Suppressor macrophage treated with lipopolysaccharide for 1 hour (primary cell): ENCODE data around the gene CXADR.

Experiments used
- DNase-seq, 3 donors: peaks; one replicate each; pipeline ENCODE4 v3.0.0-alpha.2; 2020 to 2022

The CXADR gene

DNA sequence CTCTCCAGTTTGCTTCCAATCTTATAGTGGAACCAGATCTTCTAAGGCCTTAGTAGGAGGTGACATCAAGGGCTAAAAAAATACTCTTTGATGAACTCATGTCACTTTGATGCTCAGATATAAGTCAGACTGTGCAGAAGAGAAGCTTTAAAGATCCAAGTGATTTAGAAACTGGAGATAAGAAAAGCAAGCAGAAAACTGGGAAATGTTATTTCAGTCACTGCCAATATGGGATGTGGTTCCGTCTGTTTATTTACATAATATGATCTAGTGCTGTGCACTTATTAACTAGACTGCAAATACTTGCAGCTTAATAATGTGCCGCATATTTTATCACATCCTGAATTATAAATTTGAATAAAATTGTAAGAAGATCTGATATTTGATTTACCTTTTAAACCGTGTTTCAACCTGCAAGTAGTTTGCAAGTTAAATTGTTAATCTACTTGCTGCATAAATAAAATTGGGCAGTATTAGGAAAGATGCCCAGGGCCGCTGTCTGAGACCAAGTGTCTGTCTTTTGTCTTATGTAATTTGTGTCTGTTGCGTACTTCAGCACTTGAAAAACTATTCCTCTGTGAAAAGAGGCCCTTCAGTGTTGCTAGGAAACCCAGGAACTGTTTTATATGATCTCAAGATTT, 29.6 kb downstream of the CXADR start:
- no peak for DNase-seq

DNA sequence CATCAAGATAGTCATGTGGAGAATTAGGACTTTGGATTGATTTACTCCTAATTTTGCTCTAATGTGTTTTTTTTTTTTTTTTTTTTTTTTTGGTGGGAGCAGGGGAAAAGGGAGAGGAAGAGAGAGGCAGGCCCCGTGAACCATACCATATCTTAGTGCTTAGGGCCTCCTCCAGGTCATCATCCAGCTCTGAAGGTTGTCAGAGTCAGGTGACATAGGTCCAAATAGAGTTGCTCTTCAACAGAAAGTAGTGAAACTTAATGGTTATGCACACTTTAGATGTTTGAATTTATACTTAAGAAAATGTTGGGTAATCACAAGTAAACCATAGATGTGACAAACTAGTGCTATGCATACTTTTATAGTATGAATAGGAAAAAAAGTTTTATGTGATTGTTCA, 32.2 kb downstream of the CXADR start:
- no peak for DNase-seq

DNA sequence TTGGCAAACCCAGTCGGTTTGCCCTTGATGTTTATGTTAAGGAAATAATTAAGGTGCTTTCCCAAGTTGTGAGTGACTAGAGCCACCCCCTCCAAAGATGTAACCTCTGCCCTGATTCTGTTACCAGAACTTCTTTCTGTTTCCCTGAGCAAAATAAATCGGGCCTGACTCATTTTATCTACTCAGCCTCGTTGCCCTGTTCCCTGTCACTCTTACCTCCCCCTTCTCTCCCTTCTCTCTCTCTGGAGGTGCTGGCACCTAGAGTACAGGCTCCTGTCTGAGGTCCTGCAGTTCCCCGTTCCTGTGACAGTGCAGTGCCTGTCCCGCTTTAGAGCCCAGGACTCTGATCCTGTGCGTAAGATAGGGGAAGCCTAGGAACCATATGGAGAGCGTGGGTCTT, 35.4 kb downstream of the CXADR start:
- peak in 1 of 3 donors; percentile 29 for DNase-seq

DNA sequence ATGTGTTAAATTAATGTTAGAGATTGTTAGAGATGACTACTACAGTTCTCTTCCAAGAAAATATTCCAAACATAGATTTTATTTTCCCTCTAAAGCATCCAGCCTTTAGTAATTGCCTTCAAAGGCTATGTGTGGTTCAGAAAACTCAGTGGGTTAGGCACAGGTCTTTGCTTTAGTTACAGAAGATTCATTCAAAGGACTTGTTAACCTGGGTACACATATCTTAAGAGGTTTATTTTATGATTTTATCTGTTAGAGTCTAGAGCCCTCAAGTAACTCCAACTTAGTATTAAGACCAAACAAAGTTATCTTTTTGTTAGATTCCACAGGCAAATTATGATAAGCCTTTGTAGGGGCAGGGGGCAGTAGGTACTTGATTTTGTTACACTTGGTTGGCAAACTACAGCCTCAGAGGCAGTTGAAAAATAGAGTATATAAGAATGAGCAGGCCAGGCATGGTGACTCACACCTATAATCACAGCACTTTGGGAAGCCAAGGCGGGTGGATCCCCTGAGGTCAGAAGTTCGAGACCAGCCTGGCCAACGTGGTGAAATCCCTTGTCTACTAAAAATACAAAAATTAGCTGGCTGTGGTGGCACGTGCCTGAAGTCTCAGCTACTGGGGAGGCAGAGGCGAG, 37.9 kb downstream of the CXADR start:
- DNase-seq = no peak

DNA sequence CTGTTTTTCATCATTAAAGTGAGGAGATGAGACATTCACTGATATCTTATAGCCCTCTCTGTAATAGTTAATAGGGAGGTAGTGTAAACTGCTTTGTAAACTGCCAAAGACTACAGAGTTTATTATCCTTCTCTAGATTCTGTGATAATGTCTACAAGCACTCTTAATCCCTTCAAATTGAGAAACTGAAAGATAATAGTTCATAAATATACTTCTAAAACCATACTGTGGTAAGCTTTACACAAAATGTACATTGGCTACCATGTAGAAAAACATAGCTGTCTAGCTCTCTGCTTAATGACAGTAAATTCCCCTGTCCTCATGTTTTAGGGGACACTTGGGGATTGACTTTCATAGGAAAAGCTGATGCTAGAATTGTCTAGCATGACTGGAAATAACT, 39.6 kb downstream of the CXADR start:
- no peak for DNase-seq

DNA sequence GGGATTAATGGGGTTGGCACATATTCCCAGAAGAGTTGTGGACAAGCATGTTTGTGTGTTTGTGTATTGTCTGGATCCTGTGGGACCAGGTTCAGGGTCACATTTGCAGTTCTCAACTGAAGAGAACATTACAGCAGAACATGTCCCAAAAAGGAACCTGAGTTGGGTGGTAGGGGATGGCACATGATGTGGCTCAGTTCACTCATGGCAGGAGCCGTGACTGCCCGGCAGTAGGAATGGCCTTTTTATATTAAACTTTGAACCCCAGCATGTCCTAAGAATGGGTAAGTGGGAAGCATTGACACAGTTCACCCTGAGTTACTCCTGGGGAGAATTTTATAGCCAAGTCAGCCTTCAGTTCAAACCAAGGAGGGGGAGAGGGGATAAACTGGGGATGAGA, 41.3 kb downstream of the CXADR start:
- DNase-seq = no peak

DNA sequence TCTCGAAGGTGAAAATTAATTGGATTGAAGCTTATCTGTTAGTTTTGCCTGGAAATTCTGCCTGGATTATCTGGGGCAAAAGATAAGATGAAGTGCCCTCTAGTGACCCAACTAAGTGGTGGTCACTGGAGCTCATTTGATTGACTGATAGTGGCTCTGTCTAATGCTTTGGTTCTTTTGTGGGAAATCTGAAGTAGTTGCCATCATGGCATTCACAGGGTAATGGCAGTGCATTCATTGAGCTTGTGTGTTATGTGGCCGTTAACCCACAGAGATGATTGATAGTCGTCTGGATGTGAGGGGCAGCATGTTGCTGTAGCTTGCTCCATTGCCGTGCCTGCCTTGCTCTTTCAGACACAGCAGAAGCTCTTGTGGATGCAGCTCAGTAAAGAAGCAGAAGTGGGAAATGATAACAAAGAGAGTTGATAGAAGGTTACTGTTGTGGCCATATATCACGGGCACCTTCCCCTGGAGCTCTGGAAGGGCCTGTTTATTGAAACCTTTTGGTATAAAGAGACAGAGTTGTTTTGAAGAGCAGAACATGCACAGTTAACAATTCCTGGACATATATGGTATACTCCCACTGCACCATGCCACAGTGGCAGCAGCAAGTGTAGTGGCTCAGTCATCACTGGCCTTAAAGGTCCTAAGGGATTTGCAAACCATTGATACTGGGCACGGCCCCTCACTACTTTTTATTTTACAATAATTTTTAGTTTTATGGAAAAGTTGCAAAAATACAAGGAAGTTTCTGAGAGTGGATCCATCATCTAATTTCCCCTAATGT, 42.0 kb downstream of the CXADR start:
- DNase-seq = peak; percentile 26 to 38 (median 35)

DNA sequence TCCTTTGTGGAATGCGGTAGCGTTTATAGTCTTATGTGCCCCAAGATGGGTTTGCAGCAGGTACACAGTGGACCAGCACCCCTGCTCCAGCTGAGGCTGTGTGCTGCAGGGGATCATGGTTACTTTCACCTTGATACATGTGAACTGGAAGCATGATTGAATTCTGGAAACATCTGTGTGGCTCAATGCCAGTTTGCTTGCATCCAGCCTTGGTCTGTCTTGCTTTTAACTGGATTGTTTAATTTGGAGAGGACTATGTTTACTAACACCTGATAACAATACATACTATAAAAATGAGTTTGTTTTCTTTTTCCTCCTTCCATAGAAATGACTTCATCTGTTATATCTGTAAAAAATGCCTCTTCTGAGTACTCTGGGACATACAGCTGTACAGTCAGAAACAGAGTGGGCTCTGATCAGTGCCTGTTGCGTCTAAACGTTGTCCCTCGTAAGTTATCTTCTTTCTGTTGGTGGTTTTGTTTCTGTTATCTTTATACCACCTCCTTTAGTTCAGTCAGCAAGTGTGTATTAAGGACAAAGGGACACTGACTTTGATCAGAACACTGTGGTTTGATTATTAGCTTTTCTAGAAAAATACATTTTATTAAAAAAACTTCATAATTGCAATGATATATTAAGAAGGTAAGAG, 47.7 kb downstream of the CXADR start:
- DNase-seq = no peak

DNA sequence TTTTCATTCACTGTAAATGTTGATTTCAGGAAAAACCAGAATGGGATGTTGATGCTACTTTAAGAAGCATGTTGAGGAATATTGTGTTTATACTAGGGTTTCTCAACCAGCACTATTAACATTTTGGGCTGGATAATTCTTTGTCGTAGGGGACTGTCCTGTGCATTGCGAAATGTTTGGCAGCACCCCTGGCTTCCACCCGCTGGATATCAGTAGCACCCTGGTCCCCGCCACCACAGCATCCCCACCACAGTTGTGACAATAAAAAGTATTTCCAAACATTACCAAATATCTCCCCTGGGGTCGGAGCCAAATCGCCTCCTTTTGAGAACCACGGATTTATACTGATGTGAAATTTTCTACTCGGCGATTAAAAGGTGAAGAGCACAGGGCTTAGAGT, 57.9 kb downstream of the CXADR start:
- DNase-seq = no peak

DNA sequence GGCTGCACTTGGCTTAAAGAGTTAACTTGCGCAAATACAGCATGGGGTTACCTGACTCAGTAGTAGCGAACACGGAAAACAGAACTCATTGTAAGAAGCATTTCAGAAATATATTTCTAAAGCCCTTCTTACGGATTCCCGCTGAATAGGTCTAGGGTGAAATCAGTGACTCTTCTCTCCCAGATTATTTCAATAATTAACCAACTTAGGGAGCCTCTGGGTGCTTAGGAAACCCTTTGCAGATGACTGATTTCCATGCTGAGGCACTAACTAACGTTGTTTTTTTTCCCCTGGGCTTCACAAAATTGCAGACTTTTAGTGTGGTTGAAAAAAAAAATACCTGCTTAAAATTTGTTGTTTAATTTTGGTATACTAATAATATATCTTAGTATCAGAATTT, 59.6 kb downstream of the CXADR start:
- DNase-seq = no peak

DNA sequence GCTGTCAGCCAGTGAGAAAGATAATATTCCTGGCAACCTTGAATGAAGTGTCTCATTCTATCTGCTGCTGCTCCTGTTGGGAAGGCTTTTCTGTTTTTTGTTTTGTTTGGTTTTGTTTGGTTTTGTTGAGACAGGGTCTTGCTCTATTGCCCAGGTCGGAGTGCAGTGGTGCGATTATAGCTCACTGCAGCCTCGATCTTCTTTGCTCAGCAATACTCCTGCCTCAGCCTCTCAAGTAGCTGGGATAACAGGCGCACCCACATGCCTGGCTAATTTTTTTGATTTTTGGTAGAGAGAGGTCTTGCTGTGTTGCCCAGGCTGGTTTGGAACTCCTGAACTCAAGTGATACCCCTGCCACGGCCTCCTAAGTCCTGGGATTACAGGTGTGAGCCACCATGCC, 62.2 kb downstream of the CXADR start:
- DNase-seq = no peak

DNA sequence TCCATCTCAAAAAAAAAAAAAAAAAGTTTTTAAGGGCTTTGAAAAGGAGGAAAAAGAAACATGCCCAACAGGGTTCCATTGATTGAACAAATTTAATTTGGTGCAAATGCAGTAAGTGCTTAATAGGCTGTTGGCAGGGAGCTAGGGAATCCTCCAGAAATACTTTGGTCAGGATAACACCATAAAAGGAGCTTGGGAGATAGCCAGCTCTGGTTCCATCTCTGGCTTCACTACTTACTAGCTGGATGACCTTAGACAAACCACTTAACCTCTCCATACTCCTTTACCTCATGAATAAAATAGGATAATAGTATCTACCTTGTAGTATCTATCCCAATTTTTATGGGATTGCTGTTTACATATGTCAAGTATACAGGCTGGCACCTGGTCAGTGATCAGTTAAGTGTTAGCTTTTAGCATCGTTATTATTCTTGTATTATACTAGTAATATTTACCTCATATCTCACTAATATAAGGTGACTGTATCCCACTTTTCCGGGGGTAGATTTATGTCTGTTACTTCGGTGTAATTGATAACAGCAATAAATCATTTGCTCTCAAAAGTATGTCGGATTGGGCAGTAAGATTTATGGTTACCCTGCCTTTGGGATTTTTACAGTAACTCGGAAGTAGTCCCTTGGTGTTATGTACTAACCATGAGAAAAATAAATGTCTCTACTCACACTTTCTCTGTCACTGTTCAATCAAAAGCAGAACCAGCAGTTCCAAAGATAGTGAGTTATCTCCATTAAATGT, 63.4 kb downstream of the CXADR start:
- DNase-seq = no peak

DNA sequence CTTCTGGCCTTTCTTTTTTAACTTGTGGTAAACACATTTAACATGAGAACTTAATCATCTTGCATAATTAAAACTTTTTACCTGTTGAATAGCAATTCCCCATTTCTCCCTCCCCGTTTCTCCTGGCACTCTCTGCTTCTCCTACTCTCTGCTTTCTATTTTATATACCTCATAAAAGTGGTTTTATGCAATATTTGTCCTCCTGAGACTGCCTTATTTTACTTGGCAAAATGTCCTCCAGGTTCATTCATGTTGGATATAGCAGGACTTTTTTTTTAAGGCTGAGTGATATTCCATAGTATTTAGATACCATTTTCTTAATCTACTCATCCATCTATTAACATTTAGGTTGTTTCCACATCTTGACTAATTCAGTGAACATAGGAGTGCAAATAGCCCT, 64.9 kb downstream of the CXADR start:
- DNase-seq = no peak

DNA sequence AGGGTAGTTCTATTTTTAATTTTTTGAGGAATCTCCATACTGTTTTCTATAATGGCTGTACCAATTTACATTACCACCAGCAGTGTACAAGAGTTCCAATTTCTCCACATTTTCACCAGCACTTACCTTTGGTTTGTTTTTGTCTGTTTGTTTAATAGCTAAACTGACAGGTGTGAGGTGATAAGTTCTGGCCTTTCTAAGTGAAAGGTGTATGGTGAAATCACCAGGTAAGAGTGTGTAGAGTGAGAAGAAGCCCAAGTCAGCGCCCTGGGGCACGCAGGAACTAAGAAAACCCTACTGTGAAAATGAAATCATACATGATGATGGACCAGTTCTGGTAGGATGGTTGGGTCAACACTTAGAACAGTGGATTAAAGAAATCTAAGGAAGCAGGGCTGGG, 65.3 kb downstream of the CXADR start:
- no peak for DNase-seq

DNA sequence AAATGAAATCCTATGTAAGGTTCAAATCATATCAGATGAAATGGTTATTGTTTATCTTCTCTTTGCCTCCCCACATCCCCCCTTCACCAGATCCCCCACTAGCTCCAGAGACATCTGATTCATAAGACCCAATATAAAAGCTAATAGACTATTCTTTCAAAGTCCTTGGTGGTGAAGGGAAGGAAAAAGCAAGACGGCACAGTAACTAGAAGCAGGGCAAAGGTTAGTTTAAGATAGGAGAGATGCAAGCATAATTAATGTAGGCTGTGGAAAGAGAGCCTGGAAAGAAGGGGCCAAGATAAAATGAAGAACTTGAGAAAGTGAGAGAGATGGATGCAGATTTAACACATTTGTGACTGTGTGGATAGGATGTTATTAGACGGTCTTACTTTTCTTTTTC, 66.0 kb downstream of the CXADR start:
- no peak for DNase-seq

DNA sequence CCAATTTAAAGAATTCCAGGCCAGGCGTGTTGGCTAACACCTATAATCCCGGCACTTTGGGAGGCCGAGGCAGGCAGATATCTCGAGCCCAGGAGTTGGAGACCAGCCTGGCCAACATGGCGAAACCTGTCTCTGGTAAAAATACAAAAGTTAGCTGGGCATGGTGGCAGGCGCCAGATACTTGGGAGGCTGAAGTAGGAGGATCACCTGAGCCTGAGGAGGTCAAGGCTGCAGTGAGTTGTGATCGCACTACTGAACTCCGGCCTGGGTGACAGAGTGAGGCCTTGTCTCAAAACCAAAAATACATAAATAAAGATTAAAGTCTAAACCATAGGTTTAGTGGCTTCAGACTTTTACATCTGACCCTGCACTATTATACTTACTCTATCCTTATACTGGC, 67.5 kb downstream of the CXADR start:
- no peak for DNase-seq

DNA sequence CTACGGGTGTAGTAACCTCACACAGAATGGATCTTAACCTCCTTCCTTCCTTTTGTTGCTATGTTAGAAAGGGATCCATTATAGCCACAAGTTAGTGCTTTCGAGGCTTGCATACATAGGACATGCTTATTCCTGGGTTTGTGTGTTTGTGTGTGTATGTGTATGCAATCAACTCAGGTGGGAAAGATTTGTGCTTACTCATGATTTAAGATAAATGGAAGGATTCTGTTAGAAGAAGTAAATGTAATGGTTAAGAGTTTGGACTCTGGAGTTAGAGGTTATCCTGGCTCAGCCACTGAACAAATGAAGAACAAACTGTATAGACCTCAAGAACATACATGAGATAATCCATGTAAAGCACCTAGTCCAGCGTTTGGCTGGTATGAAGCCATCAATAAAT, 71.1 kb downstream of the CXADR start:
- no peak for DNase-seq

DNA sequence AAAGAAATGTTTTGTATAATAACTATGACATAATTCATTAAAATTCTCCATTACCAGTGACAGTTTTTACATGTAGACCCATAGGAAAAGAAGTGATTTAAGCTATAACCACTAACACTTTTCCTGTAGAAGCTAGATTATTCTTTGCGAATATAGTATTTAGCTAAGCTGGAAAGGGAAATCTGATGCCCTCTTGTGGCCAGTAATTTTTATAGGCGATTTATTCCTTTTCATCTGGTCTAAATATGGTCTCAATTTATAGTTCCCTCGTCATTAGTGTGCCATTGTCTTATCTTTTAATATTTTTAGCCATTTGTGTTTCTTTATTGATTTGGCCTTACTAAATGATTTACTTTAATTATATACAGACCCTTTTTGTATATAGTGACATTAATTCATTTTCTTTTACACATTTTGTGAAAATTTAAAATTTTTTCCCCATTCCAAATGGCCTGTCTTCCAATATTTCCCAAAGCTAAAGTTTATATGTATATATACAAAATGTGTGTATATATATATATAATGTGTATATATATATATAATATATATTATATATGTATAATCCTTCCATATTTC, 73.1 kb downstream of the CXADR start:
- DNase-seq = peak; percentile 65 to 81 (median 72)

DNA sequence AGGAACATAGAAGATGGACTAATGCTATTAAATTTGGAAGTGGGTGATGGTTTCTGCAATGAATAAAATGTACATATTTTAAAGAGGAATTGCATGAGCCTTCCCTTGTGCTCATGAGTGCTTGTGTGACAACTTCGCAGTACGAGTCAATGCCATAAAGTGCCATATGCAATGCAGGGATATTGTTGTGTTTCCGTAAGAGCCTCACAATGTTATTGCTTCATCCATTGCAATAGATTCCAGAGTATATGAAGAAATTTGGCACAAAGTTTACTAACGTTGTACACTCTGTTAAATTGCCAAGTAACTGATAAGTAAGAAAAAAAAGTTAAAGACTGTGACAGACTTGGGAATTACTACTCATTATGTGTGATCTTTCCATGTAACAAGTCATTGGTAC, 77.6 kb downstream of the CXADR start:
- peak in 1 of 3 donors; percentile 11 for DNase-seq

DNA sequence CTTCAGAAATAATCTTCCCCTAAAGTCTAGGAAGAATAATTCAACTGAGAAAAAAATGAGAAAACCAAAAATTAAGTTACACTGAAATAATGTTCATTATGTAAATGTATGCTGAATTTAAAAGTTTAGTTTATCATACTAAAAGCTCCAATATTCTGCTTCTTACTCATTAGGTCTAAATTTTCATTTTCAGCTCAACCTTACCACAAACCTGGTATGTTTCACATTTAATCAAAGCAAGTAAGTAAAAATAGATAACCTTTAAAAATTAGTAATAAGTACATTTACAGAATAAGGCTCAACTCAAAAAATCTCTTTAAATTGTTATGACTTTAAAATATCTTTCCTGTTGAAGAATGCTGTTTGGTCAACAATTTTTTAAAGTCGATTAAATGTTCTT, 84.8 kb downstream of the CXADR start:
- no peak for DNase-seq

DNA sequence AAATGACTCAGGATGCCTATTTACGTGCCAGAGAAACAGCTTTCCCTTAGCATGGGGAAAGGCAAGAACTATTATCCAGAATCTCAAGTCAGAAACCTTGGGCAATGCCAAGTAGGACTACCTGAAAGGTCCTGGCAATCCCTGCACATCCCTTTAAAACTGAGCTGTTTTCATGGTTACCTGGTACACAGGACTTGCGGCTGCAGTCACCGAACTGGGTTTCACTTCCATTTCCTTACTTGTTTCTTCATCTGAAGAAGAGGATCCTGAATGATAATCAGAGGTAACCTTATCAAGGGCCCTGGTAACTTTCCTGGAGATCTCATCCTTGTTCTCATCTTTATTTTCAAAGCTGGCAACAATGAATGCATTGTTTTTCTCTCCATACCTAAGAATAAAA, 85.6 kb downstream of the CXADR start:
- DNase-seq = no peak

DNA sequence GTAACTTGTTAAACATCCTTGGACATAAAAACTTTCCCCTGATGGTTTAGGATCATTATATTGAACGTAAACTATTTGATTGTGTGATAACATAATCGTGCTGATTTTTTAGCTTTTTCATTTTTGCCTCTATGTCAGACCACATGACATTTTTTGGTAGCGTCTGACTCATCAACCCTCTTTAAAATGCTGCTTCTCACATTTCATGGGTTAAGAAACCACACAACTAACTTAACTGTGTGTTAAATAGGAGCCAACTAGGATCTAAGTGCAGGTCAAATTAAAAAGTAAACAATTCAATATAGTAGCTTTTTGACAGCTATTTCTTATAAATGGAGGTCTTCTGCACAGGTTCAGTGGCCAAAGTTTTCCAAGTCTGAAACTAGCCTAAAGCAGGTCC, 90.0 kb downstream of the CXADR start:
- DNase-seq = no peak

DNA sequence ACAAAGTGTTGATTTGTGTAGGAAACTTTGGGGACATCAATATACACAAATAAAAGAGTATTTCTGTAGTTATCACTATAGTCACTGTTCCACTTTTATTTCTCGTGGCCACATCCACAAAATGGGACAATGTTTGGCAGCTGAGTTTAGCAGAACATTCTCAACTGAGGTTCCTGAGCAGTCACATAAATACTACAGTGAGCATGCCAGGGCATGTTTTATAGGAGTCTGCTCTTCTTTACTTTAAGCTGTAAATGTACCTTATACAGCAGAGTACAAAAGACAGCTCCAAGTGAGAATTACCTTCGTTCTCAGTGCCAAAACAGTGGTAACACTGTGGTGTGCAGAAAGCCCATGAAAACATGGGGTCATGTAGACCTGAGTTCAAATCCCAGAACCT, 94.8 kb downstream of the CXADR start:
- DNase-seq = no peak
